Sigmoid colon (tissue), 7 donors: Measurements from ENCODE around the gene SERP1. TPM values are rescaled to one million over a fixed set of nuclear protein-coding genes. Genes with fewer than 3 reads are reported as not detected.

Experiments
- DNase-seq: peaks from one replicate; pipeline ENCODE4 v3.0.0-alpha.2; 2019
- H3K27ac ChIP-seq, 4 donors: fragments of 200-600 bp; sonication (generic); one replicate each; pipeline ENCODE4 v1.5.1; 2016 to 2019; ENCODE audit warnings: mild to moderate bottlenecking in 1 of 4
- H3K27me3 ChIP-seq, 3 donors: fragments of 200-600 bp; sonication (generic); one replicate each; pipeline ENCODE4 v1.5.1; 2019; ENCODE audit warnings: mild to moderate bottlenecking in 1 of 3
- H3K36me3 ChIP-seq, 4 donors: fragments of 200-600 bp; sonication (generic); one replicate each; pipeline ENCODE4 v1.5.1; 2016 to 2019
- H3K4me1 ChIP-seq, 4 donors: fragments of 200-600 bp; sonication (generic); one replicate each; pipeline ENCODE4 v1.5.1; 2017 to 2019
- H3K4me3 ChIP-seq, 4 donors: fragments of 200-600 bp; sonication (generic); one replicate each; pipeline ENCODE4 v1.5.1; 2017 to 2019; ENCODE audit warnings: mild to moderate bottlenecking in 2 of 4, moderate library complexity in 1 of 4
- H3K9me3 ChIP-seq, 4 donors: fragments of 200-600 bp in 3 of 4; sonication (generic) in 3 of 4; one replicate each; pipeline versions ENCODE4 v1.5.1 to v1.6.1; 2013 to 2019
- EP300 ChIP-seq, 4 donors: sonication (generic); formaldehyde crosslinking; IDR thresholded peaks; one replicate each; pipeline ENCODE4 v1.6.1; 2017; ENCODE audit warnings: antibody characterized with exemption in 4 of 4
- POLR2A ChIP-seq, 2 donors: fragments of 450-650 bp; IDR thresholded peaks; one replicate each; pipeline ENCODE4 v1.6.1; 2016; ENCODE audit warnings: antibody characterized with exemption in 2 of 2, mild to moderate bottlenecking in 2 of 2, moderate library complexity in 2 of 2
- POLR2AphosphoS5 ChIP-seq, 4 donors: sonication (generic); formaldehyde crosslinking; IDR thresholded peaks; one replicate each; pipeline ENCODE4 v1.6.1; 2017; ENCODE audit warnings: antibody characterized with exemption in 4 of 4
- WGBS, 2 donors: extraction: QIAGEN DNeasy Blood & Tissue Kit; methylation state at CpG; one replicate each; pipeline ENCODE4 v1.1.7; 2013; 5-methylcytosine and 5-hydroxymethylcytosine counted together
- intact Hi-C: fragments of 100-400 bp; cut with DNase I; formaldehyde crosslinking; loops from one replicate; pipeline ENCODE4 v1.15.1; 2023
- polyA plus RNA-seq, 3 donors: library from polyadenylated mRNA; stranded (reverse); fragments of 200-250 nt; gene quantifications; one replicate each; pipeline ENCODE4 v1.2.3, GENCODE V29; 2013
- total RNA-seq, 4 donors: library from RNA; depleted of rRNA; stranded (reverse); fragments of >200 nt; gene quantifications; one replicate each; pipeline ENCODE4 v1.1.0, GENCODE V29; 2016
- TF ChIP-seq, protein P1 (sequence below), 4 experiments: fragments of 450-650 bp in 3 of 4; fragments of 200-600 bp in 1 of 4; IDR thresholded peaks; one replicate each; pipeline ENCODE4 v1.5.1; 2016 to 2019; ENCODE audit warnings: antibody characterized with exemption in 4 of 4, mild to moderate bottlenecking in 3 of 4, moderate library complexity in 2 of 4
- donor health status: healthy with polysubstance abuse.
- donor health status: Bipolar disorder and iron deficiency.
- donor health status: healthy.

The SERP1 gene
- total and polyA plus RNA-seq, 7 donors, result 92.0 to 197 (median 140) TPM

DNA sequence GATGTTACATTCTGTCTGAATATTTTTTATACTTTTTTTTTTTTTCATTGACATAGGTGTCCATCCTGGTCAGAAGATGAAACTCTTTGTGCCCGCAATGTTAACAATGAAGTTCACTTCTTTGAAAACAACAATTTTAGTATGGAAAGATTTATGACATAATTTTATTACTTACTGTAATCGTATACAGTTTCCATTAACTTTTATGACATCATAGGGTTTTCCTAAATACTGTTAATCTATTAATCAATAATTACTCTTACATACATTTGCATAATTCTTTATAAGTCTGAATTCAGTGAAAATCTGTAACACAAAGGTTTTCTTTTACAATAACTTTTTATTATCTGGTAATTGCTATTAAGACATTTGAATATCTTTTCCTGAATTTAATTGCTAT, 17.9 kb upstream of the SERP1 start:
- TF ChIP-seq EP300 (IDR thresholded peaks at IDR 0.05), result no peak
- DNase-seq, result no peak
- H3K27ac ChIP-seq, result no peak overlapping the region
- H3K4me3 ChIP-seq, result no peak overlapping the region
- H3K27me3 ChIP-seq, result no peaks in the 10 kb centered on the region
- peaks cover 0 to 70% (median 18%) of the 10 kb centered on the region in 4 donors for H3K36me3 ChIP-seq
- WGBS, 2 donors, result 64 to 75% methylated on average over 2 of the region's 2 CpGs
- H3K4me1 ChIP-seq, result no peaks in the 10 kb centered on the region
- intact Hi-C loops, result no loop called here
- no peaks in the 10 kb centered on the region for H3K9me3 ChIP-seq

- Histone ChIP-seq H3K9me3 (no peaks in the 10 kb centered on the region), H3K27ac (no peak overlapping the region), H3K36me3 (peaks cover 2 to 49% (median 17%) of the 10 kb centered on the region in 4 donors), H3K4me3 (no peak overlapping the region), H3K4me1 (no peaks in the 10 kb centered on the region), H3K27me3 (no peaks in the 10 kb centered on the region)
- no peak for DNase-seq
- WGBS, 2 donors, result 62 to 74% methylated on average over 1 of the region's 1 CpG
- TF ChIP-seq POLR2AphosphoS5 (IDR thresholded peaks at IDR 0.05), result no peak
- TF ChIP-seq, protein P1, sequence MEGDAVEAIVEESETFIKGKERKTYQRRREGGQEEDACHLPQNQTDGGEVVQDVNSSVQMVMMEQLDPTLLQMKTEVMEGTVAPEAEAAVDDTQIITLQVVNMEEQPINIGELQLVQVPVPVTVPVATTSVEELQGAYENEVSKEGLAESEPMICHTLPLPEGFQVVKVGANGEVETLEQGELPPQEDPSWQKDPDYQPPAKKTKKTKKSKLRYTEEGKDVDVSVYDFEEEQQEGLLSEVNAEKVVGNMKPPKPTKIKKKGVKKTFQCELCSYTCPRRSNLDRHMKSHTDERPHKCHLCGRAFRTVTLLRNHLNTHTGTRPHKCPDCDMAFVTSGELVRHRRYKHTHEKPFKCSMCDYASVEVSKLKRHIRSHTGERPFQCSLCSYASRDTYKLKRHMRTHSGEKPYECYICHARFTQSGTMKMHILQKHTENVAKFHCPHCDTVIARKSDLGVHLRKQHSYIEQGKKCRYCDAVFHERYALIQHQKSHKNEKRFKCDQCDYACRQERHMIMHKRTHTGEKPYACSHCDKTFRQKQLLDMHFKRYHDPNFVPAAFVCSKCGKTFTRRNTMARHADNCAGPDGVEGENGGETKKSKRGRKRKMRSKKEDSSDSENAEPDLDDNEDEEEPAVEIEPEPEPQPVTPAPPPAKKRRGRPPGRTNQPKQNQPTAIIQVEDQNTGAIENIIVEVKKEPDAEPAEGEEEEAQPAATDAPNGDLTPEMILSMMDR (IDR thresholded peaks at IDR 0.05), result no peak
- TF ChIP-seq EP300 (IDR thresholded peaks at IDR 0.05), result no peak
- TF ChIP-seq POLR2A (IDR thresholded peaks at IDR 0.05), result no peak
- intact Hi-C loops, result no loop called here
Observed at GRCh38 chr3:150557725-150558124, 11.4 kb upstream of the SERP1 start.

- DNase-seq, result no peak
- 85 to 88% methylated on average over 2 of the region's 2 CpGs for WGBS, 2 donors
- Histone ChIP-seq H3K27me3 (no peaks in the 10 kb centered on the region), H3K36me3 (peaks cover 4 to 51% (median 22%) of the 10 kb centered on the region in 4 donors), H3K9me3 (no peaks in the 10 kb centered on the region), H3K4me3 (no peak overlapping the region), H3K27ac (no peak overlapping the region), H3K4me1 (no peaks in the 10 kb centered on the region)
- intact Hi-C loops, result no loop called here
- TF ChIP-seq POLR2AphosphoS5 (IDR thresholded peaks at IDR 0.05) (no peak), EP300 (IDR thresholded peaks at IDR 0.05) (no peak)
Observed at GRCh38 chr3:150556792-150557191, 10.5 kb upstream of the SERP1 start.

GRCh38 chr3:150555859-150556436, 9.7 kb upstream of the SERP1 start:
- H3K4me1 ChIP-seq, result no peaks in the 10 kb centered on the region
- 90 to 93% methylated on average over 4 of the region's 4 CpGs for WGBS, 2 donors
- no peak overlapping the region for H3K27ac ChIP-seq
- H3K36me3 ChIP-seq, result peaks cover 4 to 51% (median 22%) of the 10 kb centered on the region in 4 donors
- H3K27me3 ChIP-seq, result no peaks in the 10 kb centered on the region
- DNase-seq, result no peak
- no peak overlapping the region for H3K4me3 ChIP-seq
- TF ChIP-seq, protein P1 (IDR thresholded peaks at IDR 0.05), result no peak
- TF ChIP-seq POLR2AphosphoS5 (IDR thresholded peaks at IDR 0.05) (no peak), EP300 (IDR thresholded peaks at IDR 0.05) (no peak), POLR2A (IDR thresholded peaks at IDR 0.05) (no peak)
- intact Hi-C loops, result no loop called here
- H3K9me3 ChIP-seq, result no peaks in the 10 kb centered on the region

GRCh38 chr3:150547045-150547741, 897 bp upstream of the SERP1 start:
- intact Hi-C loops, result loop anchor here (2.0 to 5.0 kb wide), 5 partner anchors 56 to 575 kb away; partner anchors contain the start of genes ERICH6, PFN2, SELENOT and SIAH2

More at GRCh38 chr3:150547045-150547741, 897 bp upstream of the SERP1 start:
- Histone ChIP-seq H3K36me3 (peaks cover 0 to 21% (median under 1%) of the 10 kb centered on the region in 4 donors), H3K9me3 (no peaks in the 10 kb centered on the region), H3K27ac (peak overlapping the region; percentile 96 to 99 (median 98)), H3K4me3 (peak overlapping the region; percentile 62 to 84 (median 74)), H3K27me3 (no peaks in the 10 kb centered on the region), H3K4me1 (peaks cover 0 to 44% (median 32%) of the 10 kb centered on the region in 4 donors)
- TF ChIP-seq EP300 (IDR thresholded peaks at IDR 0.05) (no peak), POLR2AphosphoS5 (IDR thresholded peaks at IDR 0.05) (no peak), POLR2A (IDR thresholded peaks at IDR 0.05) (no peak)
- TF ChIP-seq, protein P1 (IDR thresholded peaks at IDR 0.05), result no peak
- DNase-seq, result no peak
- 20 to 23% methylated on average over 7 of the region's 7 CpGs for WGBS, 2 donors
